Activated CD8-positive, alpha-beta memory T cell treated with anti-CD3 and anti-CD28 coated beads, Interleukin-2, amount 10 ng/mL, durations not matched to agents 7 days and 5 days (primary cell): Measurements from ENCODE around the gene TM6SF1. TPM values are rescaled to one million over a fixed set of nuclear protein-coding genes. Genes with fewer than 3 reads are reported as not detected.
A peak's percentile ranks its signal among the peaks of the same experiment; 100 is the strongest.

ENCODE experiments used
- ATAC-seq: fragments of 150-1000 bp; cut with Tn5 transposase; one replicate; pipeline ENCODE4 v1.10.0; 2021; ENCODE audit warnings: moderate library complexity
- CTCF ChIA-PET: fragments of 350-600 bp; sonication (Branson Sonifier 250); formaldehyde crosslinking; loops from one replicate; lab custom pipeline; 2021; ENCODE audit warnings: antibody characterized with exemption; lab: Charles Lee
- DNase-seq: peaks from one replicate; pipeline ENCODE4 v3.0.0-alpha.2; 2020
- H3K27ac Mint-ChIP-seq: one replicate; pipeline ENCODE4 v1.8.0; 2021; ENCODE audit warnings: mild to moderate bottlenecking, mixed read lengths
- H3K27me3 Mint-ChIP-seq: one replicate; pipeline ENCODE4 v1.8.0; 2021; ENCODE audit warnings: mixed read lengths
- H3K36me3 Mint-ChIP-seq: one replicate; pipeline ENCODE4 v1.8.0; 2021; ENCODE audit warnings: mild to moderate bottlenecking, mixed read lengths
- H3K4me1 Mint-ChIP-seq: one replicate; pipeline ENCODE4 v1.8.0; 2021; ENCODE audit warnings: mixed read lengths
- H3K4me3 Mint-ChIP-seq: one replicate; pipeline ENCODE4 v1.8.0; 2021; ENCODE audit warnings: mild to moderate bottlenecking, moderate library complexity, mixed read lengths
- H3K9me3 Mint-ChIP-seq: one replicate; pipeline ENCODE4 v1.8.0; 2022; ENCODE audit warnings: low read depth, mixed read lengths
- total RNA-seq, 2 experiments: library from RNA; stranded (reverse); gene quantifications; one replicate each; pipeline ENCODE4 v1.2.3, GENCODE V29; 2021

Gene TM6SF1
- total RNA-seq, 2 experiments from 2014 or later, result 13.3 to 22.4 TPM

DNA sequence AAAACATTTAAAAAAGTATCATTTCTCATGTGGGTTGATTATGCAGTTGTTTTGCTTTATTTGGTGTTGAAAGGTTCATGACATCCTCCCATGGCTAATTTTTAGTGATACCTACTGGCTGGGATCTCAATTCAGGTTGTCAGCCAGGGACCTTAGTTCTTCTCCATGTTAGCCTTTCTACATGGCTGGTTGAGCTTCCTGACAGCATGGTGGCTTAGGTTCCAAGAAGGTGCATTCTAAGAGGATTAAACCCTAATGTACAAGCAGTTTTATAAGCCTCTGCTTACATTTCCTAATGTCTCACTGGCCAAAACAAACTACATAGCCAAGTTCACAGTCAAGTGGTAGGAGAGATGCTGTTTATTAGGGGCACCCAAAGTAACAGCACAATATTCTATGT is 9.4 kb upstream of the TM6SF1 start:
- H3K4me1 Mint-ChIP-seq, result no peaks in the 10 kb centered on the region
- DNase-seq (no peak), ATAC-seq (no peak)
- H3K27me3 Mint-ChIP-seq, result peaks cover 68% of the 10 kb centered on the region
- H3K4me3 Mint-ChIP-seq, result no peak overlapping the region
- no peaks in the 10 kb centered on the region for H3K36me3 Mint-ChIP-seq
- CTCF ChIA-PET, result no interaction called here
- H3K9me3 Mint-ChIP-seq, result peaks cover 5% of the 10 kb centered on the region
- no peak overlapping the region for H3K27ac Mint-ChIP-seq

DNA sequence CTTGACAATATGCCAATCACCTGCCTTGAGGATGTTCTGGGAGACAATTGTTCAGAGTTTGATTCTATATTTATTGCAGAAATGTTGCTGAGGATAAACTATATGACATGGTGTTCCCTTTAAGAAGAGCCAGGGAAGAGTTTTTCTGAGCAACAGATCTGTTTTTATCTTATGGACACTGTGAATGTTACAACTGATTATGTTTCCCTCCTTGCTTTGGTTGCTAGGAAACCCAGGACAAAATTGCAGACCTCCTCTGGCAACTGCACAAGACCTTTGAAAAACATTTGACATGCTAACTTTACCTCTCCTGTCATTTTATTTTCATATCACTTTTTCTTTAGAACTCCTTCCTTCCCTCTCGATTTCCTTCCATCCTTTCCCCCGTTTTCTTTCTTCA is 8.2 kb upstream of the TM6SF1 start:
- Mint-ChIP-seq H3K27me3 (peaks cover 75% of the 10 kb centered on the region), H3K36me3 (no peaks in the 10 kb centered on the region), H3K27ac (no peak overlapping the region), H3K4me3 (no peak overlapping the region), H3K4me1 (no peaks in the 10 kb centered on the region), H3K9me3 (peaks cover 5% of the 10 kb centered on the region)
- CTCF ChIA-PET, result no interaction called here
- DNase-seq (no peak), ATAC-seq (no peak)

DNA sequence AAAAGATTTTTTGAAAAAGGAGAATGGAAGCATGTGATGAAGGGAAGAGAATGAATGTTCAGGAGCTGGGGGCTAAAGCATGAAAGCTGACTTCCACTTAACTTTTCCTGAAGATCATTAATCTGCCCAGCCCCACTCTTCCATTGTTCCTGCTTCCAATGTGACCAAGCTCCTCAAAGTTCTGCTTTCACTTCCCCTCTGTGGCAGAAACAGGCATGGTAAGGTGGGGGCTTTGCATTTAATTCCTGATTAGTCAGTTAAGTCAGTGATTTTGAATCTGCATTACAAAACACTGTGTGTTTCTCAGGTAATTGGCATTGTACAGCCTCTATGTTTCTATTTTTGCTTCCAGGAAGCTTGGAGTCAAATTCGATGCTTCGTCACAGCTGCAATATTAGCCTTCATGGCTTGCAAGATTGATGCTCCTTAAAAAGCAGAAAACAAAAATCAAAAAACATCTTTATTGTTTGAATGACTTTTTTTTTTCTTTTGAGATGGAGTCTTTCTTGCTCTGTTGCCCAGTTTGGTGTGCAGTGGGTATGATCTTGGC is 7.3 kb upstream of the TM6SF1 start:
- no peaks in the 10 kb centered on the region for H3K4me1 Mint-ChIP-seq
- DNase-seq, result no peak
- no peak overlapping the region for H3K4me3 Mint-ChIP-seq
- H3K27me3 Mint-ChIP-seq, result peaks cover 72% of the 10 kb centered on the region
- CTCF ChIA-PET, result interaction anchor here (0.6 kb wide), 1 partner anchor 173 kb away, joined by 3 read pairs; no protein-coding TSS in a partner anchor
- H3K36me3 Mint-ChIP-seq, result no peaks in the 10 kb centered on the region
- no peak for ATAC-seq
- peaks cover 5% of the 10 kb centered on the region for H3K9me3 Mint-ChIP-seq
- no peak overlapping the region for H3K27ac Mint-ChIP-seq

DNA sequence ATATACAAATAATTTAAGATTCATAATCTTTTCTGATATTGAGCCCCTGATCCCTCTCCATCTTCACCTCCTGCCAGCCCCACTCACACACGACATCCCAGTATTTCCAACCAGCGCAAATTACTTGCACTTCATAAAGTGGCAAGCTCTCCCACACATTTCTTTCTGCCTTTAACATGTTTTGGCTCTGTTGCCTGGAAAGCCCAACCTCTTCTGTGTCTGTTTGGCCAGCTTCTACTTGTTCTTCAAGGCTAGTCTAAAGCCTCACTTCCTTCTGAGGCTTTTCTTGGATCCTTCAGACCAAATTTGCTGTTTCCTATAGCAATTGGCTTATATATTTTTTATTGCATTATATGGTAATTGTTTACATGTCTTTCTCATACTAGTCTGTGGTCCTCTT is 5.1 kb upstream of the TM6SF1 start:
- Mint-ChIP-seq H3K27ac (no peak overlapping the region), H3K4me3 (no peak overlapping the region), H3K9me3 (peaks cover 5% of the 10 kb centered on the region), H3K27me3 (peaks cover 70% of the 10 kb centered on the region), H3K36me3 (peaks cover 1% of the 10 kb centered on the region), H3K4me1 (peaks cover 7% of the 10 kb centered on the region)
- CTCF ChIA-PET, result no interaction called here
- DNase-seq (no peak), ATAC-seq (no peak)

DNA sequence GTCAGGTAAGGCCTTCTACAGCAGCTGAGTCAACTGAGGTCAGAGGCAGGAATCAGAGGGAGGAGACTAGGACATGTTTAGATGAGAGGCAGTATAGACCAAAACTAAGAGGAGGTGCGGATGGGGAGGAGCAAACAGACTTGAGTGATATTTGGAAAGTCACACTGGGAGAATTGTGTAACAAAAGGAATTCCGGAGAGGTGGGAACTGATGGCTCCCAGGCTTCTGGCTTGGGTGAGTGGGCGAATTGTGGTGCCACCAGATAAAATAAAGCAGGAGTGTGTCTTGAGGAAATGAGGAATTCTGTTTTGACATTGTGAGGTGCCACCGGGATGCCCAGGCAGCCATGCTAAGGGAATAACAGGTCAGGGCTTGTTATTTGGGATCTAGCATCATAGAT is 3.3 kb upstream of the TM6SF1 start:
- H3K4me1 Mint-ChIP-seq, result peaks cover 19% of the 10 kb centered on the region
- ATAC-seq, result no peak
- H3K27me3 Mint-ChIP-seq, result peaks cover 57% of the 10 kb centered on the region
- no peak overlapping the region for H3K27ac Mint-ChIP-seq
- H3K9me3 Mint-ChIP-seq, result no peaks in the 10 kb centered on the region
- CTCF ChIA-PET, result no interaction called here
- DNase-seq, result no peak
- H3K4me3 Mint-ChIP-seq, result no peak overlapping the region
- peaks cover 8% of the 10 kb centered on the region for H3K36me3 Mint-ChIP-seq

DNA sequence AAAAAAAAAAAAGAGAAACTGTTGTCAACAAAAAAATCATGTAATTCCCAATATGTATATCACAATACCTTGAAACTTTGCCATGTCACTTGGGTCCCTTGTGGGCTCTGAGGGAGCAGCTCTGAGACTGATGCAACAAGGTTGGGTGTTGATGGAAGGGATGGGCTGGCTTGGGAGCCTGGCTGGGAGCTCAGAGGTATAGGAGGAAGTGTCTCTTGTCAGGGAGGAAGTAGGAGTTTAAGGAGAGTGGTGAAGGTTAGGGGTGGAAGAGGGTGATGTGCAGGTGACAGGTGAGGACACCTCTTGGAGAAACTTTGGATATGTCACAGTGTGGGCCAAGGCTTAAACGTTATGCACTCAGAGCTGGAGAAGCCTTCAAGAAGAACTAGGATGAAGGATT is 2.0 kb upstream of the TM6SF1 start:
- ATAC-seq, result no peak
- DNase-seq, result no peak
- Mint-ChIP-seq H3K27ac (no peak overlapping the region), H3K4me3 (peak overlapping the region; percentile 1), H3K27me3 (peaks cover 48% of the 10 kb centered on the region), H3K4me1 (peaks cover 29% of the 10 kb centered on the region), H3K36me3 (peaks cover 9% of the 10 kb centered on the region), H3K9me3 (no peaks in the 10 kb centered on the region)
- CTCF ChIA-PET, result no interaction called here

DNA sequence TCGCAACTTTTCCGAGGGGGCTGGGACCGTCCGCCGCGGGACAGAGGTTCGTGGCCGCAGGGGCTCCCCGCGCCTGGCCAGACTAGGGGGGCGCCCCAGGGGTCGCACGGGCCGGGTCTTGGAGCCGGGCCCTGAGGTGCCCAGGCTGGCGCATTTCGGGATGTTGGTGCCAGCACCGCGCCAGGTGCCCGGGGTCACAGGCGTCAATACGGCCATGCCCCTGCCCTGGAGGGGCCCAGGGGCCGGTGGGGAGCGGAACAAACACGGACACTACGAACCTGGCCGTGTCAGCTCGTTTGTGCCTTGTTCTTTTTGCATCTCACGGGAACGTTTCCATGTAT is 366 bp downstream of the TM6SF1 start:
- DNase-seq (no peak), ATAC-seq (peak; percentile 7)
- Mint-ChIP-seq H3K9me3 (peaks cover 3% of the 10 kb centered on the region), H3K4me3 (peak overlapping the region; percentile 93), H3K4me1 (peaks cover 39% of the 10 kb centered on the region), H3K27ac (peak overlapping the region; percentile 89), H3K36me3 (peaks cover 18% of the 10 kb centered on the region), H3K27me3 (peaks cover 28% of the 10 kb centered on the region)
- CTCF ChIA-PET, result interaction anchor here (2.2 to 3.7 kb wide), 2 partner anchors 9 to 97 kb away, joined by 8 to 11 read pairs; partner anchors contain the start of gene C15orf40

DNA sequence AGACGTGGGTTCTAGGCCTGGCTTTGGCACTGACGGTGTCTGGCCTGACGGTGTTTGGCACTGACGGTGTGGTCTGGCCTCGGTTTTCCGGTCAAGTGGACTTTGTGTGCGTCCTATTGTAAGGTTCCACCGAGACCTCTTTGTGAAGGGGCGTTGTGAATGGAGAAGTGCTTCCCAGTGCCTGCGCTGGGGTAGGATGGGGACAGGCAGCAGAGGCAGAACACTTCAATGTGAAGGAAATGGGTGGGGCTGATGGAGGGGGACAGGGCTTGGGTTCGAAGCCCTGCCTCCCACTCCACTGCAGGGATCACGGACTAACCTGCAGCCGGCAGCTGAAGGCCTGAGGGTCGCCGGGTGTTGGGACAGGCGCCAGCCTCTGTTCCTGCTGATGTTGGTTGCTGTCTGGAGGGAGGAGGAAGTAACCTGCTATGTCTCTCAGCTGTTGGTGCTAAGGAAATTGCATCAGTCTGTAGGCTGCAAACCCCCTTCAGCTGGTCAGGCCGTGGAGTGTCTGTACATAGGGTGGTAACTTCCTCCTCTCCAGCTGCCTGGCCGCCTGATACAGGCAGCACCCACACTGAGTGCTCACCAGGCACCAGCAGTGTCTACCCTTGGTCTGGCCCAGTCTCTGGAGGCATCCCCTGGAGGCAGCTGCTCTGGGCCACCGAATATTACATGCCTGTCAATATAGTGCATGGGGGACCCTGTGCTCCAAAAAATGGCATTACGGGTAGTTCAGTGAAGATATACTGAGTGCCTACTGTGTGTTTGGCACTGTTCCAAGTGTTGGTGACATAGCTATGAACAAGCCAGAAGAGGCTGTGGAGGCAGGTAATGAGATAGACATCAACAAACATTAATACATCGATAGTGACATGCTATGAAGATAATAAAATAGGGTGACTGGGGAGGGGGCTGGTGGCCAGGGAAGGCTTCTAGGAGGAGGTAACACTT is 1.1 kb downstream of the TM6SF1 start:
- Mint-ChIP-seq H3K4me3 (peak overlapping the region; percentile 93), H3K36me3 (peaks cover 20% of the 10 kb centered on the region), H3K27me3 (peaks cover 28% of the 10 kb centered on the region), H3K27ac (peak overlapping the region; percentile 89), H3K4me1 (peaks cover 41% of the 10 kb centered on the region), H3K9me3 (peaks cover 3% of the 10 kb centered on the region)
- DNase-seq (peak; percentile 77), ATAC-seq (peak; percentile 72)
- CTCF ChIA-PET, result interaction anchor here (1.0 to 3.7 kb wide), 4 partner anchors 8 to 100 kb away, joined by 3 to 11 read pairs (median 6); partner anchors contain the start of gene C15orf40

DNA sequence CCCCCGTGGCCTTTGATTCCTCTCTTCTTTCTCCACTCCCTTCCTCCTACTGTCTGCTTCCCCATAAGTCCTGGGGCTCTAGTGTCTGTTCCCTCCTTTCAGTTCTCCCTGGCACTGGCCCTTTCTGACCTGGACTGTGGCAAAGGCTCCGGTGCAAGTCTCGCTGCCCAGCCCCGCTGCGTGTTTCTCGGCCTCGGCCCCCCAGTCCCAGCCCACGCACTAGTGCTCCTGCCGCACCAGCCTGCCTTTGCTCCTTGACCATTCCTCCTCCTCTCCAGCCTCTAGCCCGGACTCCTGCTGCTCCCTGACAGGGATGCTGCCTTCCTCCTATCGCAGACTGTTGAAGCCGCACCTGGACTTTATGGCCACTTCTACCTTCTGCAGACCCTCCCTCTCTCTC is 2.1 kb downstream of the TM6SF1 start:
- CTCF ChIA-PET, result interaction anchor here (1.0 to 3.7 kb wide), 3 partner anchors 7 to 99 kb away, joined by 3 to 8 read pairs (median 3); no protein-coding TSS in a partner anchor
- H3K36me3 Mint-ChIP-seq, result peaks cover 26% of the 10 kb centered on the region
- no peak overlapping the region for H3K27ac Mint-ChIP-seq
- ATAC-seq (no peak), DNase-seq (no peak)
- no peak overlapping the region for H3K4me3 Mint-ChIP-seq
- peaks cover 41% of the 10 kb centered on the region for H3K4me1 Mint-ChIP-seq
- peaks cover 3% of the 10 kb centered on the region for H3K9me3 Mint-ChIP-seq
- H3K27me3 Mint-ChIP-seq, result peaks cover 20% of the 10 kb centered on the region

DNA sequence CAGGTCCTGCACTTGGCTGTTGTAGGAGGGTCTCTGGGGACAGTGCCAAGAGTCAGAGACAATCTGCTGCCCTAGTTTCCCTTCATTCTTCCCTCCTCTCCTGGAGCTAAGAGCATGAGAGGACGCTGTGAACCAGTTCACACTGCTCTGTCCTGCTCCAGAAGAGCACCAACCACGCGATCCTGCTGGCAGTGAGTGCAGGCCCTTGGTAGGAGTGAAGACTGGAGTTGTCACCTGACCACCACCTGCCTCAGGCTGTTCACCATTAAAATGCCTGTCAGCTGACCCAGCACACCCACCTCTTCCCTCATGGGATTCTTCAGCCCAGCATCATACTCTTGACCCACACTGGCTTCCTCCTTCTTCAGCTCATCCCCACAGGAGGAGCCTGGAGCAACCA is 2.9 kb downstream of the TM6SF1 start:
- H3K36me3 Mint-ChIP-seq, result peaks cover 30% of the 10 kb centered on the region
- CTCF ChIA-PET, result no interaction called here
- H3K27ac Mint-ChIP-seq, result no peak overlapping the region

DNA sequence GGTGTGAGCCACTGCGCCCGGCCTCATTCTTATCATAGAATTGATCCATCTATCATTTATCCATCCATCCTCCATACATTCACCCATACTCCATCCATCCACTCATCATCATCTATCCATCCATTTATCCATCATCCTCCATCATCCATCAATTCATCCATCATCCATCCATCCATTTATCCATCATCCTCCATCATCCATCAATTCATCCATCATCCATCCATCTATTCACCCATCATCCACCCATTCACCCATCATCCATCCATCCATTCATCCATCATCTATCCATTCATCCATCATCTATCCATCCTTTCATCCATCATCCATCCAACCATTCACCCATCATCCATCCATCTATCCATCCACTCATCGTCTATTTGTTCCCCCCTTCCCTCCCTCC is 3.7 kb downstream of the TM6SF1 start:
- H3K27ac Mint-ChIP-seq, result no peak overlapping the region

More for the DNA sequence above, 2.9 kb downstream of the TM6SF1 start:
- H3K27me3 Mint-ChIP-seq, result peaks cover 19% of the 10 kb centered on the region
- peaks cover 43% of the 10 kb centered on the region for H3K4me1 Mint-ChIP-seq
- peaks cover 3% of the 10 kb centered on the region for H3K9me3 Mint-ChIP-seq
- no peak overlapping the region for H3K4me3 Mint-ChIP-seq
- no peak for ATAC-seq
- no peak for DNase-seq

DNA sequence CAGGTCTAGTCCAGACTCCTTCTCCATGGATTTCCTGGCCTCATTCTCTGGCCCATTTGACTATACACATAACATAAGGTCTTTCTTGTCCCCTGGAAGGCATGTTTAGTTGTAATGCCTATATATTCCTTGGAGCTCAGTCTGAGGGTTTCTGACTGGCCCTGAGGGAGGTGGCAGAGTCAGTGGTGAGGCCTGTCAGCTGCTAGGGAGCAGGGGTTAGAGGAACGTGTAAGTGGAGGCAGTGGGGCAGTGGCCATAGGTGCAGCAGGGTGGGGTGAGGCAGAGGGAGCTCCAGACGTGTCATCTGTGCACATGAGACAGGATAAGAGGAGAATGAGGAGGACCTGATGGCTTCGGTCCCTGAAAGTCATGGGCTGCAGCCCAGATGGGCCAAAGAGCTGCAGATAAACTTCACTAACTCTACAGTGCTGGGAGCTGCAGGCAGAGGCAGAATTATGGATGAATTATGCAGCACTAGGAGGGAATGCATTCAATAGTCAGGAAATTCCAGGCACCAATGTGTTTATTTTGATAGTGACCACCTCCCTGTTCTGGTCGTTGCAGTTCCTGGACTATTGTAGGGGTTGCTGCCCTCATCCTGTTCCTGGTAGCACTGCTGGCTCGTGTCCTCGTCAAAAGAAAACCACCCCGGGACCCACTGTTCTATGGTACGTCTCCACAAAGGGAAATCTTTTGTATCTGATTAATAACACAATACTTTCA is 4.9 kb downstream of the TM6SF1 start:
- H3K27me3 Mint-ChIP-seq, result peaks cover 6% of the 10 kb centered on the region
- CTCF ChIA-PET, result no interaction called here
- no peak overlapping the region for H3K27ac Mint-ChIP-seq
- peaks cover 33% of the 10 kb centered on the region for H3K36me3 Mint-ChIP-seq
- H3K4me1 Mint-ChIP-seq, result peaks cover 41% of the 10 kb centered on the region
- peaks cover 3% of the 10 kb centered on the region for H3K9me3 Mint-ChIP-seq
- H3K4me3 Mint-ChIP-seq, result no peak overlapping the region
- no peak for ATAC-seq
- DNase-seq, result no peak

More for the DNA sequence above, 3.7 kb downstream of the TM6SF1 start:
- DNase-seq (no peak), ATAC-seq (no peak)
- peaks cover 13% of the 10 kb centered on the region for H3K27me3 Mint-ChIP-seq
- H3K36me3 Mint-ChIP-seq, result peaks cover 35% of the 10 kb centered on the region
- no peak overlapping the region for H3K4me3 Mint-ChIP-seq
- H3K4me1 Mint-ChIP-seq, result peaks cover 48% of the 10 kb centered on the region
- CTCF ChIA-PET, result no interaction called here
- H3K9me3 Mint-ChIP-seq, result peaks cover 3% of the 10 kb centered on the region

DNA sequence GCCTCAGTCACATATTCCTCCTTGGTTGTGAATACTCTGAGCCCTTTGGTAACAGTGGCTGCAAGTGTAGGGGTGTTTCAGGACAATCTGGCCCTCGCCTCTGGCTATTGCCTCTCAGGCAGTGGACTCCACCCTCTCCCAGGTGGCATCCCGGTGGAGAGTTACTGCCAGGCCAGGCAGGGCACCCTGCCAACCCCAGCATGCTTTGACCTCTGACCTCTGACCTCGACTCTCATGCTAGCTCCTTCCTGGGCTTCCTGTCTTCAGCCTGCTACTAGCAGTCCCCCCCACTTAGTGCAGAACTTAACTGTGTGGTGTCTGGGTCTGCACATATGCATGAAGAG is 5.5 kb downstream of the TM6SF1 start:
- CTCF ChIA-PET, result no interaction called here
- peaks cover 41% of the 10 kb centered on the region for H3K4me1 Mint-ChIP-seq
- H3K27ac Mint-ChIP-seq, result no peak overlapping the region
- H3K9me3 Mint-ChIP-seq, result peaks cover 3% of the 10 kb centered on the region
- H3K36me3 Mint-ChIP-seq, result peaks cover 33% of the 10 kb centered on the region
- H3K4me3 Mint-ChIP-seq, result no peak overlapping the region
- ATAC-seq, result no peak
- no peak for DNase-seq
- H3K27me3 Mint-ChIP-seq, result peaks cover 6% of the 10 kb centered on the region
